PC-3 (cell line): ENCODE measurements around the gene TCEANC2.

Experiments used
- EZH2 ChIP-seq: fragments of 300-600 bp; sonication (generic); IDR thresholded peaks from one replicate; pipeline ENCODE4 v1.6.1; 2017; ENCODE audit warnings: antibody characterized with exemption, mild to moderate bottlenecking, low read length; ENCODE audit not compliant: unreplicated experiment
- TF ChIP-seq, protein P1 (sequence below): fragments of 300-600 bp; sonication (generic); conservative IDR thresholded peaks from 2 replicates; pipeline ENCODE4 v1.5.1; 2017; ENCODE audit warnings: antibody characterized with exemption, low read depth, mild to moderate bottlenecking, low read length

- TF ChIP-seq, protein P1, sequence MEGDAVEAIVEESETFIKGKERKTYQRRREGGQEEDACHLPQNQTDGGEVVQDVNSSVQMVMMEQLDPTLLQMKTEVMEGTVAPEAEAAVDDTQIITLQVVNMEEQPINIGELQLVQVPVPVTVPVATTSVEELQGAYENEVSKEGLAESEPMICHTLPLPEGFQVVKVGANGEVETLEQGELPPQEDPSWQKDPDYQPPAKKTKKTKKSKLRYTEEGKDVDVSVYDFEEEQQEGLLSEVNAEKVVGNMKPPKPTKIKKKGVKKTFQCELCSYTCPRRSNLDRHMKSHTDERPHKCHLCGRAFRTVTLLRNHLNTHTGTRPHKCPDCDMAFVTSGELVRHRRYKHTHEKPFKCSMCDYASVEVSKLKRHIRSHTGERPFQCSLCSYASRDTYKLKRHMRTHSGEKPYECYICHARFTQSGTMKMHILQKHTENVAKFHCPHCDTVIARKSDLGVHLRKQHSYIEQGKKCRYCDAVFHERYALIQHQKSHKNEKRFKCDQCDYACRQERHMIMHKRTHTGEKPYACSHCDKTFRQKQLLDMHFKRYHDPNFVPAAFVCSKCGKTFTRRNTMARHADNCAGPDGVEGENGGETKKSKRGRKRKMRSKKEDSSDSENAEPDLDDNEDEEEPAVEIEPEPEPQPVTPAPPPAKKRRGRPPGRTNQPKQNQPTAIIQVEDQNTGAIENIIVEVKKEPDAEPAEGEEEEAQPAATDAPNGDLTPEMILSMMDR: no peak
- TF ChIP-seq EZH2: no peak
Measured at GRCh38 chr1:54127594-54128300, 74.3 kb downstream of the TCEANC2 start.
